MG63 (cell line): ENCODE results near the gene OXNAD1. TPM values are rescaled to one million over a fixed set of nuclear protein-coding genes. Genes with fewer than 3 reads are reported as not detected.
A peak's percentile ranks its signal among the peaks of the same experiment; 100 is the strongest.

ENCODE experiments used
- DNase-seq: peaks from one replicate; pipeline ENCODE4 v3.0.0-alpha.2; 2020
- H3K27me3 ChIP-seq: fragments of 250-450 bp; sonication (Bioruptor Pico); 2 replicates; pipeline ENCODE4 v1.5.1; 2020; ENCODE audit warnings: mild to moderate bottlenecking, moderate library complexity
- H3K36me3 ChIP-seq: fragments of 250-450 bp; sonication (Bioruptor Pico); 2 replicates; pipeline ENCODE4 v1.5.1; 2020; ENCODE audit warnings: mild to moderate bottlenecking, moderate library complexity
- H3K4me3 ChIP-seq: fragments of 250-450 bp; sonication (Bioruptor Pico); 2 replicates; pipeline ENCODE4 v1.5.1; 2020; ENCODE audit warnings: mild to moderate bottlenecking, moderate library complexity
- H3K9me3 ChIP-seq: fragments of 250-450 bp; sonication (Bioruptor Pico); 2 replicates; pipeline ENCODE4 v1.5.1; 2020; ENCODE audit warnings: mild to moderate bottlenecking, moderate library complexity
- total RNA-seq: library from RNA; depleted of rRNA; stranded (reverse); fragments of >200 nt; shearing (Covaris generic); gene quantifications from 2 replicates; pipeline ENCODE4 v1.2.3, GENCODE V29; 2014; ENCODE audit warnings: low replicate concordance

Gene OXNAD1
- total RNA-seq, 1 experiment from 2014 or later, result 8.8 TPM

DNA sequence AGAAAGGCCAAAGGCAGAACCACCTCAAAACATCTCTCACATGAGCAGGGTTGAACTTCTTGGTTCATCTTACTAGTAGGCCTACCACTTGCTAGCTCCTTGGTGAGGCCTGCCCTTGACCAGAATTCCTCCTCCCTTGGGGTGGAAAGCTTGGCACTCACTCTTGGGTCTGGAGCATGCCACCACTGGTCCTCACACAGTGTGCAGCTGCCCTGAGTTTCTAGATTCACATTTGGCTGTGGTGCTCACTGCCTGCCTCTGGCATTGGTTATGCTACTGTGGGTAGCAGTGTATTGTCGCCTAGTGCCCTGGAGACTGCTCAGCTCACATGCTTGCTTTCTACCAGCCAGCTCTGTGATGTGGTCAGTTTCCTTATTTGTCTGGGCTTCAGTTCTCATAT is 23.7 kb downstream of the OXNAD1 start:
- no peak overlapping the region for H3K4me3 ChIP-seq
- H3K36me3 ChIP-seq, result no peaks in the 10 kb centered on the region; the same call in 1 of the 2 replicates
- no peaks in the 10 kb centered on the region for H3K27me3 ChIP-seq
- no peak for DNase-seq
- H3K9me3 ChIP-seq, result peaks cover 1% of the 10 kb centered on the region

- Histone ChIP-seq H3K27me3 (no peaks in the 10 kb centered on the region), H3K36me3 (no peaks in the 10 kb centered on the region; the same call in 1 of the 2 replicates), H3K4me3 (no peak overlapping the region), H3K9me3 (peaks cover 4% of the 10 kb centered on the region)
- no peak for DNase-seq
These were observed 24.3 kb downstream of the OXNAD1 start for GRCh38 chr3:16289144-16289889.

GRCh38 chr3:16290007-16290826 is 25.2 kb downstream of the OXNAD1 start:
- DNase-seq, result peak; percentile 11
- Histone ChIP-seq H3K4me3 (no peak overlapping the region), H3K27me3 (no peaks in the 10 kb centered on the region), H3K36me3 (no peaks in the 10 kb centered on the region; the same call in 1 of the 2 replicates), H3K9me3 (peaks cover 4% of the 10 kb centered on the region)

- no peak overlapping the region for H3K4me3 ChIP-seq
- DNase-seq, result no peak
- H3K9me3 ChIP-seq, result peaks cover 4% of the 10 kb centered on the region
- no peaks in the 10 kb centered on the region for H3K27me3 ChIP-seq
- H3K36me3 ChIP-seq, result no peaks in the 10 kb centered on the region; the same call in 1 of the 2 replicates
These were observed 25.8 kb downstream of the OXNAD1 start for GRCh38 chr3:16290827-16291196.

DNA sequence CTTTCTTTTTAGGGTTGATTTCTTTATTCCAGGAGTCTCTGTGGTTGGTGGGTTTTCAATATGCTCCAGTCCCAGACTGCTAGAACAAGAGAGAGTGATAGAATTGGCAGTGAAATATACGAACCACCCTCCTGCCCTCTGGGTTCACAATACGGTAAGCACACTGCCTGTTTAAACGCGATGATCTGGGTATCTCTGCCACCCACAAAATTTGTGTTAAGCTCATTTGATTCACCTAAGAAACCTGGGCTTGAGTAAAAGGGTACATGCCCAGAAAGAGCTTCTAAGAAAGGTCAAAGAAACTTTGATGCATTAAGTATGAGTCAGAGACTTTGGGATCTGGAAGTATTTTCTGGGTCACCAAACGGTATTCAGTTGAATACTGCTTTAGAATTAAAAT is 29.8 kb downstream of the OXNAD1 start:
- Histone ChIP-seq H3K36me3 (no peaks in the 10 kb centered on the region; the same call in 1 of the 2 replicates), H3K27me3 (no peaks in the 10 kb centered on the region), H3K9me3 (peaks cover 4% of the 10 kb centered on the region), H3K4me3 (no peak overlapping the region)
- no peak for DNase-seq

- H3K9me3 ChIP-seq, result peaks cover 4% of the 10 kb centered on the region
- no peak overlapping the region for H3K4me3 ChIP-seq
- DNase-seq, result no peak
- H3K36me3 ChIP-seq, result no peaks in the 10 kb centered on the region; the same call in 1 of the 2 replicates
- no peaks in the 10 kb centered on the region for H3K27me3 ChIP-seq
These were observed 30.4 kb downstream of the OXNAD1 start for GRCh38 chr3:16295298-16295890.

- peaks cover 4% of the 10 kb centered on the region; the same call in 1 of the 2 replicates for H3K9me3 ChIP-seq
- no peaks in the 10 kb centered on the region for H3K27me3 ChIP-seq
- DNase-seq, result no peak
- H3K4me3 ChIP-seq, result no peak overlapping the region
- H3K36me3 ChIP-seq, result no peaks in the 10 kb centered on the region; the same call in 1 of the 2 replicates
These were observed 33.2 kb downstream of the OXNAD1 start for GRCh38 chr3:16297997-16298885.

- Histone ChIP-seq H3K4me3 (no peak overlapping the region), H3K9me3 (0 out of 2 replicates have a peak, but pooled peaks cover under 1% of the 10 kb centered on the region), H3K36me3 (no peaks in the 10 kb centered on the region; the same call in 1 of the 2 replicates), H3K27me3 (no peaks in the 10 kb centered on the region)
- no peak for DNase-seq
These were observed 33.9 kb downstream of the OXNAD1 start for GRCh38 chr3:16298891-16299290.

- Histone ChIP-seq H3K9me3 (no peaks in the 10 kb centered on the region), H3K4me3 (no peak overlapping the region), H3K27me3 (no peaks in the 10 kb centered on the region), H3K36me3 (no peaks in the 10 kb centered on the region; the same call in 1 of the 2 replicates)
- DNase-seq, result no peak
These were observed 34.7 kb downstream of the OXNAD1 start for GRCh38 chr3:16299746-16300145.

GRCh38 chr3:16300307-16300706 is 35.3 kb downstream of the OXNAD1 start:
- Histone ChIP-seq H3K27me3 (no peaks in the 10 kb centered on the region), H3K4me3 (no peak overlapping the region), H3K36me3 (no peaks in the 10 kb centered on the region; the same call in 1 of the 2 replicates), H3K9me3 (no peaks in the 10 kb centered on the region)
- DNase-seq, result no peak

DNA sequence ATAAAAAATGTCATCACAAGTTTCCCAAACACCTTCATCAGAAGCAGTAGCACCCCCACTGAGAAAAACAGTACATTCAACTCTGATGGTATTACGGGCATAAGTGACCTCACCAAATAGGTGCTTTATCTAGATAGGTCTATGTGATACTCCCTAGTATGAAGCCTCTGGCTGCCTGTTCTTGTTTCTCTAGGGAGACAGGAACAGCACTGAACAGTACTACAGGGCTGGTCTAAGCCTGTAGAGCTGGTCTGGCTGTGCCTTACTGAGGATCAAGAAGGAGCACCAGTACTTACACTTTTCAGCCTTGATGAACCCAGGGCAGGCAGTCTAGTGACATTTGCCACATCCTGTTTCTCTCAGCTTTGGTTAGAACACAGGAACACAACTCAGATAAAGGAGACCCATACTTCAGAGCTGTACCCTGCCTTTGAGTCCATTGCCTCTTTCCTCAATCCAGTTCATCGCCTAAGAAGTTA is 35.9 kb downstream of the OXNAD1 start:
- no peak for DNase-seq
- H3K27me3 ChIP-seq, result no peaks in the 10 kb centered on the region
- H3K36me3 ChIP-seq, result no peaks in the 10 kb centered on the region; the same call in 1 of the 2 replicates
- H3K4me3 ChIP-seq, result no peak overlapping the region
- H3K9me3 ChIP-seq, result no peaks in the 10 kb centered on the region

GRCh38 chr3:16301507-16301906 is 36.5 kb downstream of the OXNAD1 start:
- Histone ChIP-seq H3K4me3 (no peak overlapping the region), H3K27me3 (no peaks in the 10 kb centered on the region), H3K36me3 (no peaks in the 10 kb centered on the region), H3K9me3 (no peaks in the 10 kb centered on the region)
- DNase-seq, result no peak

GRCh38 chr3:16302082-16302631 is 37.1 kb downstream of the OXNAD1 start:
- Histone ChIP-seq H3K27me3 (no peaks in the 10 kb centered on the region), H3K9me3 (no peaks in the 10 kb centered on the region), H3K4me3 (no peak overlapping the region), H3K36me3 (no peaks in the 10 kb centered on the region)
- no peak for DNase-seq

DNA sequence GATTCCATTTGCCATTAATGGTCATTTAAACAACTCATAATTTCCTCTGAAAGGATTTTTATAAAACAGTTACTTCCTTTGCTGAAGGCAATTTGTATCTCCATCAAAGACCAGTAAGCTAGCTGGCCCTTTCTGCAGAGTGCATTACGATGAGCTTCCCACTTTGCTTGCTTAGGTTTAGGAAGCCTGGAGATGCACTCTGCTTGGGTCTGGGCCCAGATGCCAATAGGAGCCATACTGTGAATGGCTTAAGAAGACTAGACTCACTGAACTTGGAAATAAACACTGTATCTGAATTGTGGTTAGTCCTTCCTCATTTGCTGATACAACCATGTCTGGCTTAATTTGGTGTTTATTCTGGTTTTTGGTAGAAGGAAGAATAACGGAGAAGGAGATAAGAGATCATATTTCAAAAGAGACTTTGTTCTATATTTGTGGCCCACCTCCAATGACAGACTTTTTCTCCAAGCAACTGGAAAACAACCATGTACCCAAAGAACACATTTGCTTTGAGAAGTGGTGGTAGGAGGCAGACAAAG is 38.1 kb downstream of the OXNAD1 start:
- Histone ChIP-seq H3K36me3 (no peaks in the 10 kb centered on the region), H3K9me3 (no peaks in the 10 kb centered on the region), H3K4me3 (no peak overlapping the region), H3K27me3 (no peaks in the 10 kb centered on the region)
- DNase-seq, result peak; percentile 10

DNA sequence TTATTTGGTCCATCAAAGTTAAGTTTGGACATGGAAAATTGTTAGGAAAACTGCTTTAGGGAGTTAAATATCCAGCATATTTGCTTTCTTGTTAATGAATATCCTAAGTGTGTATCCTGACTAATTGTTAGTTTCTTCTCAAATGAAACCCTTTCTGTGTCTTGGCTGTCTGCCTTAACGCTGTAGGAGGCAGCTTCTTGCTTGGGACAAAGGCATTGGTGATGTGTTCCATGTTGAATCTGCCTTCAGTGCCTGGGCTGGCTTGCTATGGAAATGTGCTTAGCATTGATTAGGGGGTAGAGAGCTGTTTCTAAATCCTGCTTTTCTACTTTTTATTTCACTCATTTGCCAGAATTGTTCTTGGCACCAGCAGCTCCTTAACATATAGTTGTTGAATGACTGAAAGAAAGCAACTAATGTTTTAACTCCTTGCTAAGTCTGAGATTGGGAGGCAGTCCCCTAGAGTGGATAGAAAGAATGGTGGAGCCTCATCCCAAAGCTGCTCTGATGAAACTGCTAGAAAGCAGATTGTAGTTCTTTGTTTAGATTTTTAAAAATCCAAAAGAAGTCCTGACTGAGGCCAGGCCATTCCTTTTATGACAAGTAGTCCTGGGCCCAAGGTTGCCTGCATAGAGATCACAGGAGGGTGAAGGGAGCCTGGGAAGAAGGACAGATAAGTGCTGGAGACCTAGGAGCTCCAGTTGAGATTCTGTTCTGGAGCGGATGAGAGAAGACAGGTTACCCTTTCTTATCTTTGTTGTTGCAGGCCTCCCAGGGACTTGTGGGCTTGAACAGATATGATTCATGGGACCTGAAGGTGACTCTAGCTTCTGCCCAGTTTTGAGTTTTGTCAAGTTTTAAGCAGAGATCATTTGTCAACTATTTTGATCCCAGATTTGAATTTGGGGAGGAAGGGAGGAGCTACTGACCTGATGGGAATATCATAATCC is 39.3 kb downstream of the OXNAD1 start:
- Histone ChIP-seq H3K27me3 (no peaks in the 10 kb centered on the region), H3K36me3 (no peaks in the 10 kb centered on the region), H3K9me3 (no peaks in the 10 kb centered on the region), H3K4me3 (no peak overlapping the region)
- no peak for DNase-seq
